GM19351 (cell line): ENCODE results near the gene DOCK1.

ENCODE experiments used
- ATAC-seq: cut with Tn5 transposase; IDR thresholded peaks from one replicate; pipeline ENCODE4 v1.9.1; 2021; ENCODE audit warnings: mild to moderate bottlenecking, moderate library complexity; ENCODE audit not compliant: unreplicated experiment

The DOCK1 gene

DNA sequence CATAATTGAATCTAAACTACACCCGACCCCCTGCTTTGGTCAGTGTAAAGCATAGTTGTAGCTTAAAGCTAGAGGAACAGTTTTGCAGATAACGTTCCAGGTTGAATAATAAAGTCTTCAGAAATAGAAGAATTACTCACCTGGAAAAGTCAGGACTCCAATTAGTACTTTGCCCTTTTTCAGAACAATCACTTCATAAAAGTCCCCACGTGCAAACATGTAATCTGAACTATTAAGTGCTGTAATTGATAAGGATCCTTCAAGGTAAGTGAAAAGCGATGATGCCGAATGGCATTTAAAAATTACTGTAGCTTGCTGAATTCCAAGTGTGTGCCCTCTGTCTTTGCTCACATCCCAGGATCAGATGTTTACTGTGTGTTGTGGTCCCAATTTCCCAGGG, 344.8 kb downstream of the DOCK1 start:
- no peak for ATAC-seq

DNA sequence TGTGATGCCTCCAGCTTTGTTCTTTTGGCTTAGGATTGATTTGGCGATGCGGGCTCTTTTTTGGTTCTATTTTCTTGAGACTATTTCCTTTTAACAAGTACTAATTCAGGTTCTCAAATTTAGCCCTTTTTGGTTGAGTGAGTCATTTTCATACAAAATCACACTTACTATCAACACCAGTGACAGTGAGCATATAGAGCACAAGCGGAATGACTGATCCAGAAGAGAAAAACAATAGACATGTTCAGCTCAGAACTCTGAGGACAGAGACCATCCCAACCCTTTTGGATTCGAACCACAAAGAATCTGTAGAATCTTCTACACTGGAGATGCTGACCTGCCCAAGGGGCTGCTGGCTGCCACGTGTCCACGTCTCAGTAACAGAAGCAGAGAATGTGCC, 347.6 kb downstream of the DOCK1 start:
- ATAC-seq, result no peak

DNA sequence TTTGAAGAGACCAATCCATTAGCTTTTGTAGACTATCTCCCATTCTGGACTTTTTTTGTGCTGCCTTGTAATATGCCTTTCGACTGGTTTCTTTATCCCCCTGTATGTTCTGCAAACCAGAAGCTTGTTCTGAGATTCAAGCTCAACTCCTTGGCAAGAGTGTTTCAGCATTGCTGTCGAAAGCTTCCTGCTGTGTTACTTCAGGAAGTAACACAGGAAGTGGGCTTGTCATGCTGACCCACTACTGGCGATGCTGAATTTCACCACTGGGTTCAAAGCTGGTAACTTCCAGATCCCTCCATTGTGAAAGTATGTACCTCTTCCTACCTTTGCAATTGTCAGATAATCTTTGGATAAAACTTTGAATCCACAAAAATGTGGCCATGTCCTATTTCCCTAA, 349.0 kb downstream of the DOCK1 start:
- ATAC-seq, result no peak

DNA sequence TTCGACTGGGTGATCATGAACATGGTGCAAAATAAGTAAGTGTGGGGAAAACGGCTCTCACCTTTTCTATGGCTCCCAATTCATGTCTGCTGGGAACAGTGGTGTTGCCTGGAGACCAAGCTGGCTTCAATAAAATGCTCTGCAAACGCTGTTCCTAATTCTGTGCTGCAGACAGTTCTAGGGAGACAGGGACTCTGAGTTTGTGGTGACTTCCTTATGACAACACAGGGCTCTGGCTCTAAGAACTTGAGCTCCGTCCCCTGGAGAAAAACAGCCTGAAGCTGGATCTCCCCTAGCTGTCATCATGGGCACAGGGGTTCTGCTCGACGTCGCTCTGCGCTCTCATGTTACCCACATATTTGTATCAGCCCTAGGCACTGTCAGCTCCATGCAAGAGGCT, 352.2 kb downstream of the DOCK1 start:
- ATAC-seq, result no peak

DNA sequence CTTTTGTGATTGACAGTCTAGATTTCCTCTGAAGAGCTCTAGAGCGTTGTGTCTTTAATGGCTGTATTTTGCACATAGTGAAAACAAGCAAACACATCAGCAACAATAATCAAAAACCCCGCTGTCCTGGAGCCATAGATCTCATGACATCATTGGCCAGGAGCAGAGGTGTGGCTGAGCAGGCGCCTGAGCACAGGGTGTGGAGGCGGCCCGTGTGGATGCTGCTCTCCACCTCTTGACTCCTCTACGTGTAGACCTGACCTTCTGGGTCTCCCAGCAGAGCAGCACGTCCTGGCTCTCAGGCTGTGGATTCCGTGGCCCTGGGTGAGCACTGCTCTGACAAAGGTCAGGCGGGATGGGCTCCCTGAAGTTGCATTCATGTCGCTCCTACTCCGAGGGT, 354.1 kb downstream of the DOCK1 start:
- no peak for ATAC-seq

DNA sequence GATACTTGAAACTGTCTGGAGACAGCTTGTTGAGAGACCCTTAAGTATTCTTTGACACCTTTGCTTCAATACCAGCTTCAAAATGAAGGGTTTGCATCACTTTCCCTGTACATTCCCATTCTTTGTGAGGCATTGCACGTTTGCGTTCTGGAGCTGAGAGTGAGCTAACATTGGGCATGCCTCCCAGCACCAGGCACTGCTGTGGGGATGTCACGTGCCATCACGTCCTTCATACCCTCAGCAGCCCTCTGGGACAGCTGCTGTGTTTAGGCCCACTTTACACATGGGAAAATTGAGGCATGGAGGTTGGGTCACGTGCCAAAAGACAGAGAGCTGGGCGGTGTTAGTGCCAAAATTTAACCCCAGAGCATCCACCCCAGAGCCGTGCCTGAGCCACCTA, 357.4 kb downstream of the DOCK1 start:
- ATAC-seq, result no peak

DNA sequence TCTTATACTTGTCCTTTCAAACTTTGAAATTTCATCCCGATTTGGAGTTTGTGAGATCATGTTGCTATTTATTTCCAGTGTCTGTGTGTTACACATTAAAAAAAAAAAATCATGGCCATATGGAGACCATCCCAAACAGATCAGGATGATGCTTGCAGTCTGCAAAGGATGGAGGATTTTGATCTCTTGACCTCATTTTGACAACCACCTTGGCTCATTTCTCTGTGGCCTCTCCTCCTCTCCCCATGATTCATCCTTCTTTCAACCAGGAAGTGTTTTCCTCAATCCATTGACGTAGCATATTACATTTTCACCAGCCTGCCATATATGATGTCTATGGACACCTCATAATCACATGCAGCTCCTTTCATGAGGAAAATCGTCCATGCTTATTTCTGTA, 360.1 kb downstream of the DOCK1 start:
- ATAC-seq, result no peak

DNA sequence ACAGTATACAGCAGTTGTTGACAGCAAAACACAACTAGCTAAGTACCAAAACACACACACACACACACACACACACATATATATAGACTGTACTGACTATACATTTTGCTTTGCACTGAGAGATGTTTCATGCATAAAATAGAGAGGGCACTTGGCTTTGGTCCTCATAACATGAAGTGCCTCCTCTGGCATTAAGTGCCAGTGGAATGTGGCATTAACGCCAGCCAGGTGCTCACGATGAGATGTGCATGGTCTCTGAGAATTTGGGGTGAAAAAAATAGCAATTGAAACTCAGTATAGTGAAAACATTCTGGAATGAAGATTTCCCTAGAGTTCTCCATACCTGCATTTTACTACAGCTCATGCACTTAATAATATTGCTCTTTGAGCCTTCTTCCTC, 361.2 kb downstream of the DOCK1 start:
- ATAC-seq, result no peak

DNA sequence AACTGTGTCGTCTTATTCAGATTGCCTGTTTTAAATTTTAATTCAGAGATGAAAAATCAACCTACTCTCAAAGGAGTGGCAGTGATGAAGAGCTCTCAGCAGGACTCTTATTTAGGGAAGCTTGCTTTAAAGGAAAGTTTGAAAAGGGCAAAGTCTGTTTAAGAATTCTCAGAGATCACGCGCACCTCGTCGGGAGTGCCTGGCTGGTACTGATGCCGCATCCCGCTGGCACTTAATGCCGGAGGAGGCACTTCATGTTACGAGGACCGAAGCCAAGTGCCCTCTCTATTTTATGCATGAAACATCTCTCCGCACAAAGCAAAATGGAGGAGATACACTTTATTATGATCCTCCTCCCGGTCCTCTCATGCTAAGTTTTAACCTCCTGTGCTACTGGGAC, 362.2 kb downstream of the DOCK1 start:
- ATAC-seq, result no peak

DNA sequence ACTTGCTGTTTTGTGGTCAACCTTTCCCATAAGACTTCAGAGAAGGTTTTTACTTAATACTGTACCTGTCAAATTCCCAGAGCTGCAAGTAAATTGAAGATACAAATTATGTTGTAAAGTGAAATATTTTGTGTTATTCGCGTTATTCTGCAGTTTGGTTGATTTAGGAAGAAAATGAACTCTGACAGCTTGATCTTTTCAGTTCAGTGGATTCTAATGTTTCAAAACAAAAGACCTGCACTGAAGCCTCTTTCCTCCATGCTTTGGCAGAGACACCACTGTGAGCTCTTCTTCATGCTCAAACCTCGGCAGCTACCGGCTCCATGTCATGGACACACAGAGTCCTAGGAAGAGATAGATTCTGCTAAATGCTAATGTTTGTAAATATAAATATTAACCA, 366.8 kb downstream of the DOCK1 start:
- no peak for ATAC-seq

DNA sequence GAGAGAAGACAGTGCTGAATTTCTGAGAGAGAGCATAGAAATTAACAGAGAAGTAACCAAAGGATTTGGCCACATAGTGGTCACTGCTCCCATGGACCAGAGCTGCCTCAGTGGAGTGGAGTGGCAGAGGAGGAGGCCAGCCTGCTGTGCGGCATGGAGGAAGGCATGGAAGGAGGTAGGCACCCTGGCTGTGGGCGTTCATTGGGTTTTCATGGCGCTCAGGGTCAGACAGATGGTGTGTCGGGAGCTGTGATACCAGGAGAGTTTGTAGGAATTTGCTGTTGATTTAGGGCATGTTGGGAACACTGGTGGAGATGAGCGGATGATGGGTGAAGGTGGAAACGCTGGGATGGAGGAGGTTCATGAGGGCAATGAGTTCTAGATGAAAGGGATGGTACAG, 370.0 kb downstream of the DOCK1 start:
- no peak for ATAC-seq

DNA sequence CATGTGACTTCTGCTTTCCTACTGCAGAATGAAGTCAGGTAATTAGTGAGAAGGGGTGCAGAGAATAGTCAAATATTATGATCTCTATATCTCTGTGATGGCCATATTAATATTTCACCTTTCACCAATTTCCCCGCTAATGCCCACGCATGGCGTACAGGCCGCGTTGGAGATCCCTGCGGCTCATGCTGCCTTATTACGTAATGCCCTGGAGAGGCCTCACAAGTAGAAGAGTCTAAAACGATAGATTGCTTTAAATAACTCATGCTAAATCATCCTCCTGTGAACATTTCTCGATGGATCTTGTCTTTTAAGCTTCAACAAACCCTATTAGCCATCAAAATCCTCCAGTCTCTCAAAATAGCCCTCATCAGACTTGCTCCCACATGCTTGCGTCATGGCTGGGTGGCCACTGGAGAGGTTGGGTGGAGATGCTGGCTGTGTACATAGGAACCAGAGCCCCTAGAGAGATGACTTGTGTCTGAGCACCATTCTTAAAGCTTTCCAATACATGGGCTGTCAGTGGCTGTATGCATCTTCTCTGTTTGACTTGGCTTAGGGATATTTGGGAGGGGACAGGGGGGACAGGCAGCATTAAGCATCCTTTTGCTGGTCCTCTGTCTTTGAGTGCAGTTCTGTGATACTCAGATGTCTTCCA, 370.7 kb downstream of the DOCK1 start:
- ATAC-seq, result no peak

DNA sequence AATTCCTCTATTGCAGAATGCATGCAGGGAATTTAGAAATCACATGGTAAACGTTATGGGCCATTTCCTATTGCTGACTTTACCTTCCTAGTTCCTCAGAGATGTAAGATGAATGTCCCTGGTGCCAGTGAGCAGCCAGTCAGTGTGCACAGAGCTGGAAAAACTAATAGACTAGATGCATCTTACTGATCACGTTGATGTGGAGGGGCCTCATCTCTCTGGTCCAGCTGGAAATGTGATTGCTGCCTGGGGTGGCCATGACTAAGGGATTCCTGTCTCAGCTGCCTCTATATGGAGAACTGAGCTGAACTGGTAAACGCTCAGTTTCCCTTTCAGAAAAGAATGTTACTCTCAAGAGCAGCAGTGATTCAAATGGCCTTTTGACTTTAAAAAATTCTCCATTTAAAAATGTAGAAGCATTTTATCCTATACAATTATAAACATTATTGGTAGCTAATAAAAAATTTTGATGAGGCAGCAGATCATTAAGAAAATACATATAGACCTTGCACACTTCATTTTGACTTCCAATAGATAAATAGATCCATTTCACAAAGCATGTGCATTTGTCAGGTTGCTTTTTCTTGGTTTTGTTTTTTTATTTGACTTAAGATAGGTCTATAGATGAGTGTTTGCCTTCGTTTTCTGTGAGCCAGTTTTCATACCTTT, 371.7 kb downstream of the DOCK1 start:
- no peak for ATAC-seq

DNA sequence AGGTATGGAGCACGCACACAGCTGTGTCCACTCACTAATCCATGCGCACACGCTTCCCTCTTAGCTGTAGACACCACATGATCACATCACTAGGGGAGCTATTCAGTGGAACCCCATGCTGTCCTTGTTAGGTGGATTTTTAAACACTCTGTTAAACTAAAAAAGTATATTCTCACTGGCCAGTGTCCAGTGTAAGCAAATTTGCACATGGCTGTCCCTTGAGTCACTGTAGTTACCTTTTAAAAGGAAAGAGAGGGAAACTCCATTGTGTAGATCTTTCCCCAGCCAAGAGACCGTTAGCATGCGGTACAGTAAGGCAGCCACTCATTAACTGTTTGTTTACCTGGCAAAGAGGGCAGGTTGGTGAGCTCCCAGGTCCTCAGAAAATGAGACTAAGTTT, 372.8 kb downstream of the DOCK1 start:
- ATAC-seq, result no peak

DNA sequence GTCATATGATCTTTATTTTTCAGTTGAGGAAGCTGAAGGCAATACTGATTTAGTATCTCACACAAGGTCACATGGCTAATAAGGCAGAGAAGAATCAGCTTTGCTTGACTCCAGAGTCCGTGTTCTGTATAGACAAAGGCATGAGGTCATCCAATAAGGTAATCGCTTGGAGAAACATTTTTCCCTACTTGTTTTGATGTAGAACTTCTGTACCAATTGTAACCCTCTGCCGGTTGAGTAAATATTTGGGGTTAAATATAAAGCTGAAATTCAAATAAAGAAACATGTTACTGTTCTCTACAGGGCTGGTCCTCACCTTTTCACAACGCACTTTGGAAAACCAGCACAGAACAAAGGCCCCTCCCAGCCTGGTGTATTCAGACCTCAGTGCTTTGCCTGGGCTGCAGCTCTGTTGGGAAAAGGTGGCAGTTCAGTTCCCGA, 374.1 kb downstream of the DOCK1 start:
- ATAC-seq, result no peak

DNA sequence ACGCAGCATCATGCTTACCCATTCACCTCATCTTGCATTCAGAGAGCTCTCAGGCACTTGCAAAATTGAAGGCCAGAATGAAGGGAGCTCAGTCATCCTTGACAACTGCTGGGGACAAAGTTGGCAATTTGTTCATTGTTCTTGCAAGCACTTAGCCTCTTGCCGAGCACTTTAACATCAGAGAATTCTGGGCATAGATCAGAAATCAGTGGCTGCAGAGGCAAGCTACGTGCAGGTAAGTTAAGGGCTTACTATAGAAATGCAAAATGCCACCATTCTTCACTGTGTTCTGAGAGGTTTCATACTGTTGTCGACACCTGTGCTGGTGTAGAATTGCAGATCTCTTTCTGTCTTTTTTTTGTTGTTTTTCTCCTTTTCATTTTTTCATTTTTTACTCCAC, 375.2 kb downstream of the DOCK1 start:
- no peak for ATAC-seq

DNA sequence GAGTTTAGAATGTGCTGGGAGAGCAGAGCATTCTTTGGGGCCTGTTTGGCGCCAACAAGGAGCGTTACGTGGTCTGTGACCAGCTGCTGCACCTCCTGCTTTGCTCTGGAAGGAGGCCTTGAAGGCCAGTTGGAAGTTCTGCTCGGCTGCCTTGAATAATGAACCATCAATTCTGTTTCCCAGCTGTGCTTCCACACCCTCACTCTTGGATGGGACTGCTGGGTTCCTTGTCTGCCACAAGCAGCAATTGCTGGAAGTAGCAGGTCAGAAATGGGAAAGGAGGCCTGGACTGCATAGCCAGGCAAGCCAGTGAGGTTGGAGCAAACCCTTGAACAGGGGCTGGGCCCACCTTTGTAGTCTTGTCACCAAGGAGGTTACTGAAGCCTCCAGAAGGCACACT, 377.8 kb downstream of the DOCK1 start:
- no peak for ATAC-seq

DNA sequence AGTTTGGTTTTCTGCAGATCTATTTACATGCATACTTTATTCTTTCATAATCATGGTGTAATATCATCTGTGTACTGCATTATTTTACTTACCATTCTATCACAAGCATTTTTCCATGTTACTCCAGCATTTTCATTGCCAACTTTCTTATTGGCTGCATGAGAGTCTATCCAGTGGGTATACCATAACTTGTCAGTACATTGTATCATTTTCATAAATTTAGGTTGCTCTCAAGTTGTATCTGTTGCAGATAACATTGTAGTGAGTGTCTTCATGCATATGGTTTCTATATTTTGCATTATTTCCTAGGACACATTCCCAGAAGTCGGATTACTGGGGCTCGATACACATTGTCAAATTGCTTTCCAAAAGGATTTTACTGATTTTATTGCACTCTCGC, 378.3 kb downstream of the DOCK1 start:
- no peak for ATAC-seq

DNA sequence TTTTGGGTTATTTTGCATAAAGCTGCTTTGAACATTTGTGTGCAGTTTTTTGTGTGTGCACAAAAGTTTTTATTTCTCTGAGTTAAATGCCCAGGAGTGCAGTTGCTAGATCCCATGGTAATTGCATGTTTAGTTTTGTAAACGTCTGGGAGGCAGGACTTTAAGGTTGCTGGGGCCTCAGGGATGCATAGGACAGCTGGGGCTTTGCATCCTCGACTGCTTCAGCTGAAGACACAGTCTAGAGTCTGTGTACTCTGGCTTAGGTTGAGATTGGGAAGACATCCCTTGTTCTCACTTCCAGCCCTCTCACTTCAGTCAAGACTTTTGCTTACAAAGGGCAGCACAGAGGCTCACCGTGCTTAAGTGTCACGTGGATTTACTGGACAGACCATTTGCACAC, 385.6 kb downstream of the DOCK1 start:
- no peak for ATAC-seq

DNA sequence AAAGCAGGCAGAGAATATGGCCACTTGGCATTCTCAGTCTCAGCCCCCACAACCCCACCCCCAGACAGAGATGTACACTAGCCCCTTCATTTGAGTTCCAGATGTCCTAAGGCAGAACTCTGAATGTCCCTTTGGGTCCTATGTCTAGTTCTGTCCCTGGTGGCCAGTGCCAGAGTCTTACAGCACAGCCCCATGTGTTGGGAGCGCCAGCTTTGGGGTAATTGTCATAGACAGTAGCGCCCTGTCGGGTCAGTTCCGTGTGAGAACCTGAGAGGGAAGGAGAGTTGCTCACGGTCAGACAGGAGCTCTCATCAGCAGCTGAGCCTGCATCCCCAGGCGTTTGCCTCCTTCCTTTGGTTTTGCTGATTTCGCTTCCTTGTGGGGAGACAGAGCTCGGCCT, 386.1 kb downstream of the DOCK1 start:
- ATAC-seq, result no peak

DNA sequence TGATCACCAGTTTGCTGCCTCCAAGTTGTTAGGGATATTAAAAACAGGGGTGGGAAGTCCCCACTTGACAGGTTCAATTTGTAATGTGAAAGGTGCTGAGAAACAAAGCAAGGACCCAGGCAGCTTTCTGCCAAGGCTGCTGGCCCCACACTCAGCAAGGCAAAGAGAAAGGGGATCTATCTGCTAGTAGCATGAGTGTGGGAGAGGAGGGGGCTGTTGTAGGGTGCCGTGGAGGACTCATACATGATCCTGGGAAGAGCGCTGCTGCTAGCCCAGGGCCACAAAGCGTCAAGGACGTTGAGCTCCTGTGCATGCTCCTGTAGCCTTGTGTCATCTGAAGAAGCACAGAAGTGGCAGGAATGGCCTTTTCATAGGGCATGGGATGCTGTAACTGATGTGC, 387.7 kb downstream of the DOCK1 start:
- ATAC-seq, result no peak

DNA sequence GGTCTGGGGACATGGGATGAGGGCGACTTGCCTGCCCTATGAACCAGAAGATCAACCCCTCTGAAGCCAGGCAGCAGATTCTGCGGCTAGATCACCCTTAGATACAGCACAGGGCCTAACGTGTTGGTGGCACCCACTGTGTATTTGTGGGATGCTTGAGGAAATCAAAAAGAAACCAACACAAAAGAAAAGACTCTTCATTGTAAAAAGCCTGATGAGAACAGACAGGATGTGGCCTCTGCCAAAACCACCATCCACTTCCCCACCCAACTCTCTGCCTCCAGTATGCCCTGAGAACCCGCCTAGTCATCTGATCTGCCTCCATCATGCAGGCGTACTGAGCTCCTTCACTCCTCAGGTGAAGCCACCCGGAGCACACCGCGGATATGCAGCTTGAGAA, 388.4 kb downstream of the DOCK1 start:
- ATAC-seq, result no peak

DNA sequence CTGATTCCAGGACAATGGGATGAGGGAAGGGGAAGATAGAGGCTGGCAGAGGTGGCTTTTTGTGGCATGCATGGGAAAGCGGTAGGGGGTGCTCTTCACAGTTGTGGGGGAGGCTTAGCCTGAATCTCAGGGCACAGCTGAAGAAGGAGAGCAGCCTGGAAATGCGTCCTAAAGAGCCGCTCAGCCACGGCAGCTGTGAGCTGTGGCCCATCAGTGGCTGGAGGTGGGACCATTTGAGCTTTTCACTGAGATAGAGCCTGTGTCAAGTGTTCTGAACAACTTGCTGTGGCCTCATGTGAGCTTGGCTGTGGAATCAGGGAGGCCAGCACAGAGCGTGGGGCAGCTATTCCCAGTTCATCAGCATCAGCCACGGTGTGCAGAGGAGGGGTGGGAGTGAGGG, 391.5 kb downstream of the DOCK1 start:
- no peak for ATAC-seq
